Heart left ventricle (tissue), 13 donors: ENCODE measurements around the gene RELCH.

Experiments used
- POLR2A ChIP-seq, 2 donors: fragments of 450-650 bp; IDR thresholded peaks; one replicate each; pipeline ENCODE4 v1.6.1; 2017; ENCODE audit warnings: antibody characterized with exemption in 2 of 2, mild to moderate bottlenecking in 2 of 2, moderate library complexity in 2 of 2
- TF ChIP-seq, protein P1 (sequence below), 12 donors: fragments of 200-600 bp; sonication (generic) in 4 of 12; IDR thresholded peaks; one replicate each; pipeline versions ENCODE4 v1.5.0 to v1.8.0; 2018 to 2022; ENCODE audit warnings: antibody characterized with exemption in 12 of 12, mild to moderate bottlenecking in 5 of 12
- donor health status: ischemic (EF 13 %, LVEDD 7.1; RV severe dilation, severe dysfunction).
- donor health status: DM: no; HTN: yes; CAD: no.
- donor health status: DM: no; HTN: no; CAD: no.
- donor health status: ischemic (EF 25% LVEDD 6.9; RV normal size, moderate dysfunction).
- donor health status: ischemic (EF 25% LVEDD 5.7; RV mildly dilated, moderate dysfunction).
- donor health status: ischemic (EF 35%, LVEDD 5.7; RV mildly dilated, moderate dysfunction).
- donor health status: nonischemic (EF 11% LVEDD 7.7; RV severe dilation, severe dysfunction).
- donor health status: DM: yes; HTN: yes; CAD: no.
- donor health status: PGD.
- donor health status: ischemic (EF 29% LVEDD 5.4; RV normal size, mild dysfunction).
- donor health status: nonischemic (EF 23%, LVEDD 6.1; RV moderate dilation, normal function).

DNA sequence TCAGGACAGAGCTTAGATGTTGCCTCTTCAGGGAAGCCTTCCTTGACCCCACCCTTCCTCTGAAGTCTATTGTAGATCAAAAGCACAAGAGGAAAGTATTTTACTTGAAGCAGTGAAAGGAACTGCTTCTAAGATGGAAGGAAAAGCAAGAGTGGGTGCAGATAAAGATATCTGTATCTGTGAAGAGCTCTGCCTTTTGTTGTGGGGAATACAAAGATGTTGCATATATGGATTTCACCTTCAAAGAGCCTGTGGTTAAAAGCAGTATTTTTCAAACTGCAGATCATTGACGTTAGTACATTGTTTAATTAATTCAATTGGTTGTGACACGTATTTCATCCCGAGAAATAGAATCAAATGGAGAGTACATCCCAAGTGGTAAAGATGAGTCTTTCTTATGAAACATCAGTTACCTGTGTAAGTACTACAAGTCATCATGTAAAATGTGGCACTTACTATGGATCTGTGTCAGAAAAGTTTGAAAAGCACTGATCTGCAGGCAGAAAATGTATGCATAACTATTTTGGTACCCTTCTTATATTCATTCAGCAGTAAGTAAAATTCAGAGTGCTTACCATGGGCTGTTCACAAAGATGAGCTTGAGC, 113.4 kb downstream of the RELCH start:
- TF ChIP-seq POLR2A (IDR thresholded peaks at IDR 0.05): no peak
- TF ChIP-seq, protein P1, sequence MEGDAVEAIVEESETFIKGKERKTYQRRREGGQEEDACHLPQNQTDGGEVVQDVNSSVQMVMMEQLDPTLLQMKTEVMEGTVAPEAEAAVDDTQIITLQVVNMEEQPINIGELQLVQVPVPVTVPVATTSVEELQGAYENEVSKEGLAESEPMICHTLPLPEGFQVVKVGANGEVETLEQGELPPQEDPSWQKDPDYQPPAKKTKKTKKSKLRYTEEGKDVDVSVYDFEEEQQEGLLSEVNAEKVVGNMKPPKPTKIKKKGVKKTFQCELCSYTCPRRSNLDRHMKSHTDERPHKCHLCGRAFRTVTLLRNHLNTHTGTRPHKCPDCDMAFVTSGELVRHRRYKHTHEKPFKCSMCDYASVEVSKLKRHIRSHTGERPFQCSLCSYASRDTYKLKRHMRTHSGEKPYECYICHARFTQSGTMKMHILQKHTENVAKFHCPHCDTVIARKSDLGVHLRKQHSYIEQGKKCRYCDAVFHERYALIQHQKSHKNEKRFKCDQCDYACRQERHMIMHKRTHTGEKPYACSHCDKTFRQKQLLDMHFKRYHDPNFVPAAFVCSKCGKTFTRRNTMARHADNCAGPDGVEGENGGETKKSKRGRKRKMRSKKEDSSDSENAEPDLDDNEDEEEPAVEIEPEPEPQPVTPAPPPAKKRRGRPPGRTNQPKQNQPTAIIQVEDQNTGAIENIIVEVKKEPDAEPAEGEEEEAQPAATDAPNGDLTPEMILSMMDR (IDR thresholded peaks at IDR 0.05): no peak
